ENCODE data around the gene CRAMP1.

Gene CRAMP1

GRCh38 chr16:1638757-1639156 lies 26.6 kb downstream of the CRAMP1 start:
- DNase-seq = no peak

DNA sequence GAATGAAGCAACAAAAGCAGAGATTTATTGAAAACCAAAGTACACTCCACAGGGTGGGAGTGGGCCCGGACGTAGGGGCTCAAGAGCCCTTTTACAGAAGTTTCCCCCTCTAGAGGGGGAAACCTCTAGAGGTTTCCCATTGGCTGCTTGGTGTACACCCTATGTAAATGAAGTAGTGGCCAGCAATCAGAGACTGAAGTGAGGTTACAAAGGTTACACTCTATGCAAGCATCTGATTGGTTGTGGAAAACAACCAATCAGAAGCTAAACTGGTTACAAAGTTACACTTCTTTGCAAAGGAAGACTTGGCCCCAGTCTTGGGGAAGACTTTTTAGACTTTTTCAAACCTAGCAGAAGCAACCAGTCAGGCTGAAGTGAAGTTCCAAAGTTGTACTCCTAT lies 27.1 kb downstream of the CRAMP1 start:
- no peak for DNase-seq

DNA sequence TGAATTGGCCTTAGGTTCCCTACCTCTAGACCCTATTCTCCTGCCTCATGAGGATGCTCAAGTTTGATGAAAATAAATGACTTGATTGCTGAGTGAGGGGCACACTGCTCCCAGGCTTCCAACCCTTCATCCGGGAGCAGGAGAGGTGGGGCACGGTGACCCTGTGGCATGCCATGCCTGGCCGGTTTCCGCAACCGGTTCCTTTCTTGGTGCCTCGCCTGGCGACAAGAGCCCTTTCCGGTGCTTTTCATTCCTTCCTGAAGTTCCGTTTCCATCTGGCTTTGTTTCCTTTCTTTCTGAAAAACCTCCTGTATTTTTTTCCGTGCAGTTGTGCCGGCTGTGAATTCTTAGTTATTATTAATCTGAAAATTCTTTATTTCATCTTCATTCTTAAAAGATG lies 27.7 kb downstream of the CRAMP1 start:
- DNase-seq = no peak

GRCh38 chr16:1640261-1640941 lies 28.2 kb downstream of the CRAMP1 start:
- DNase-seq = no peak

DNA sequence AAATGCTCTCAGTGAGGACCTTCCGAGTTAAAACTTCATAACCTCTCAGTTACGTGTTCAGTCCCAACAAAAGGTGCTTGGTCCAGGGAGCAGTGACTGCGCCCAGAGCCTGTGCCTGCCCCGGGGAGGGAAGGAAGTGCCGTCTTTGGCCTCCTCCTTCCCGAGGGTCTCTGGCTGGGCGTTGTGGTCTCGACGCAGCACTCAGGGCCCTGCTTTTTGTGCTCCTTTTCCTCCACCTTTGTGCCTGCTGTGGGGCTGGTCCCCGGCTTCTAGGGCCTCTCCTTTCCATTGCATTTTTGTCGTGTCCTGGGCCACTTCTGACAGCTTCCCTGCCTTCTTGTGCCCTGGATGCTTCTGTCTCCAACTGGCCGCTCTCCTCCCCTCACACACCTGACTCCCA lies 29.1 kb downstream of the CRAMP1 start:
- DNase-seq = no peak

DNA sequence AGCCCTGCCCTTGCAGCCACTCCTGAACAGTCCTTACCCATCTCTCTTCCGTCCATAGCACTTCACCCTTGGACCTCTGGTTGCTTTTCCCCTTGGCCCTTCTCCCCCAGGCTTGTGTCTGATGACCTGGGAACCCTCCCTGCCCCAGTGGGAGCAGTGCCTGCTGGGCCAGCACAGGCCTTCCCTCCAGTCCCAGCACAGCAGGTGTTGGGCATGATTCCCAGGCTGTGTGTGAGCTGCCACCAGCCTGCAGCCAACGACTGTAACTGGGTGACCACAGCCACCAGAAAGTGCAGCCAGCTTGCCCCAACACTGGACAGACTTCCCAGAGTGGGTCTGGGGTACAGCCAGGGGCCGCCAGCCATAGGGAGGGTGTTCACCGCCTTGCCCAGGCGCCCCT lies 30.0 kb downstream of the CRAMP1 start:
- DNase-seq = no peak

DNA sequence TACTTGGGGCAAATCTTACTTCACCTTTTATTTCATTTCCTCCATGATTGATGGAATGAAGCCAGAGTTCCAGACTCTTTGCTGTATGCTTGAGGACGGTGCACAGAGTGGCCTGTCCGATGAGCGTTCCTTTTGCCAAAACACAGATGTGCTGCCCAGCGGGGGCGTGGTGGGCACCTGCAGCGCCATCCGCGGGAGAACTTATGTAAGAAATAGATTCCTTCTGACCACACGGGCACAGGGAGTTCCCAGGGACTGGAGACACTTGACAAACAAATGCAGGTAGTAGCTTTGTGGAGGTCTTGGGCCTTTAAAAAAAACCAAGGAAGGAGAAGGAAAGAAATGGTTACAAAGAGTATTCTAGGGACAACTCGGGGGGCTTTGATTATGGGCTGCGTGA lies 30.6 kb downstream of the CRAMP1 start:
- DNase-seq = no peak

- DNase-seq = no peak
Observed at GRCh38 chr16:1643521-1643920, 31.4 kb downstream of the CRAMP1 start.

DNA sequence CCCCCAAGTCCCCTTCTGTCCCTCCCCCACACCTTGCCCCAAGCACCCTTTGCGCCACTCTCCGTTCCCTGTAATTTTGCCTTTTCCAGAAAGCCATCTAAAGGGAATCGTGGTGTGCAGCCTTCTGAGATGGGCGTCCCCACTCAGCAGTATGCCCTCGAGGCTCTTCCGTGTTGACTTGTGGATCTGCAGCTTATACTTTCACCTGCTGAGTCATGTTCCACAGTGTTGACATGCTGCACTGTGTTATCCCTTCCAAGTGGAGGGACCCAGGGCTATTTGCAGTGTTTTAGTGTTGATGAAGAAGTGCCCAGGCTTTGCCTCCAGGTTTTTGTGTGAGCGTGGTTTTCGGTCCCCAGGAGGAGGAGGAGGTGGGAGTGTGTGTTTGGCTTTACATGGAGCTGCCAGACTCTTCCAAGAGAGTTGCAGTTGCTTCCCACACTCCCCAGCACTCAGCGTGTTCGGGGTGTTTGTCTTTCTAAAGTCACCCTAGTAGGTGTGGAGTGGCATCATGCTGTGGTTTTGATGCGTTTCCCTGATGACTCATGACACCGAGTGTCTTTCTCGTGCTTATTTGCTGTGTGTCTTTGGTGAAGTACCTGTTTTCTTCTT lies 33.9 kb downstream of the CRAMP1 start:
- DNase-seq = peak; percentile 9

DNA sequence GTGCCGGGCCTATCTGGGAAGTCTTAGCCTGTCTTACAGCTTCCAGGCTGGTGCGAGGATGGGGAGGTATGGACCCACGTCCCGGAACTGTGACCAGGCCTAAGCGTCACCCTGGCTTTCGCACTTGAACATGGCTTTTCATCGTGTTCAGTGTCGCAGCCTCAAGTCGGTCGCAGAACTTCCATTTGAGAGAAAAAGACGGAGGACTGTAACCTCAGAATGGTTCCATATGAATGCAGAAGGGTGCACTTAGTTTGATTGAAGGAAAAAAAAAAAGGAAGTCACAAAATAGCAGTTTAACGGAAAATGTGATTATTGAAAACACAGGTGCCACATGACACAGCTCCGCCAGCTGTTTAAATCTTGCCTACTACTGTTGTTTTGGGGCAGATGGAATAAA lies 35.7 kb downstream of the CRAMP1 start:
- DNase-seq = no peak

- no peak for DNase-seq
Observed at GRCh38 chr16:1650131-1650530, 38.0 kb downstream of the CRAMP1 start.

- DNase-seq = no peak
Observed at GRCh38 chr16:1651094-1651973, 39.2 kb downstream of the CRAMP1 start.

DNA sequence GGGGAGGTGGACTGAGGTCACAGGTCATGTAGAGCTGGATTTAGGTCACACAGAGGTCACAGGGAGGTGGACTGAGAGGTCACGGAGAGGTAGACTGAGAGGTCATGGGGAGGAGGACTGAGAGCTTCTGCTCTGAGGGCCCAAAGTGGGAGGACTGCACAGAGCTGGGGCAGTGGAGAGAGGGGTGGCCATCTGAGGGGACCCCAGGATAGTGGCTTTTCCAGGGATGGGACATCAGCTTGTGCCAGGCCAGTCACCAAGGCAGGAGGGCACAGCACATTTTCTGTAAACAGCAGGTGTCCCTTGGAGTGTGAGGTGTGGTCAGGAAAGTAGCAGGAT lies 39.8 kb downstream of the CRAMP1 start:
- no peak for DNase-seq

DNA sequence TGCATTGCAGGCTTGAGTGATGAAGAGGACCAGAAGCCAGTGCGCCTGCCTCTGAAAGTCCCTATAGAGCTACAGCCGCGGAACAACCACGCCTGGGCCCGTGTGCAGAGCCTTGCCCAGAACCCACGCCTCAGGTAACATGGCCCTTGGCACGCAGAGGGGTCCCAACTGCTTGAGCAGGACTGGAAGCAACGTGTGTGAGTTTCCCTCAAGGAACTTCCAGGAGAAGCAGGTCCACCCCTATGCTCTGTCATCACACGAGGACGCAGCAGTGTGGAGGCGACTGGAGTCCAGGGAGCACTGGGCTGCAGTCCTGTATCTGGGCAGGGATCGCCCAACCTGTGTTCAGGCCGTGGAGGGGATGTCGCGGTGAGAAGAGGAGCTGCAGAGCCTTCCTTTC lies 40.9 kb downstream of the CRAMP1 start:
- DNase-seq = no peak

DNA sequence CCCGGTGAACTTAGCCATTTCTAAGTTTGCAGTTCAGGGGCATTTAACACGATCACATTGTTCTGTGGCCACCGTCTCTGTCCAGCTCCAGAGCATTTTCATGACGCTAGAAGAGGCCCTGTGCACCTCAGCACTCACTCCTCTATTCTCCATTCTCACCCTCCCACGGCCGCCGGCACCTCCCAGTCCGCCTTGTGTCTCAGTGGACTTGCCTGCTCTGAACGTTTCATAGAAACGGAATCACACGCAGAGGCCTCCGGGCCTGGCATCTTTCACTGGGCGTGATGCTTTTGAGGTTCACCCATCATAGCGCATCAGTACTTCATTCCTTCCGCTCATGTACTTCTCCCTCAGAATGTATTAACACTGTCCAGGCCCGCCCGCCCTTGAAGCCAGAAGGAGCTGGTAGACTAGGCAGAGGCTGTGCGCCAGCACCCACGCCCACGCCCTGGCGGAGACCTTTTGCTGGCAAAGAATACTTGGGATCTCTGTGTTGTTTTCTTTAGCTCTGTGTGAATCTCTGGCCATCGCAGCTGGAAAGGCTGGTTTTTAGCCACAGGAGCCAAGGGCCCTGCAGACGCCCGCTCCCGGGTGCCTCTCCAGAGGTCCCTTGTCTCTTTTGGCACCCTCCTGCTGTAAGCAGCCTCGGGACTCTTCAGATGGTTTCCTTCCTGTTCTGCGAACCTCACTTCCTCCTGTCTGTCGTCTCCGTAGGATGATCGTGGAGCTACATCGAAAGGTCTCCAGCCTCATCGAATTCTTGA lies 42.5 kb downstream of the CRAMP1 start:
- no peak for DNase-seq

DNA sequence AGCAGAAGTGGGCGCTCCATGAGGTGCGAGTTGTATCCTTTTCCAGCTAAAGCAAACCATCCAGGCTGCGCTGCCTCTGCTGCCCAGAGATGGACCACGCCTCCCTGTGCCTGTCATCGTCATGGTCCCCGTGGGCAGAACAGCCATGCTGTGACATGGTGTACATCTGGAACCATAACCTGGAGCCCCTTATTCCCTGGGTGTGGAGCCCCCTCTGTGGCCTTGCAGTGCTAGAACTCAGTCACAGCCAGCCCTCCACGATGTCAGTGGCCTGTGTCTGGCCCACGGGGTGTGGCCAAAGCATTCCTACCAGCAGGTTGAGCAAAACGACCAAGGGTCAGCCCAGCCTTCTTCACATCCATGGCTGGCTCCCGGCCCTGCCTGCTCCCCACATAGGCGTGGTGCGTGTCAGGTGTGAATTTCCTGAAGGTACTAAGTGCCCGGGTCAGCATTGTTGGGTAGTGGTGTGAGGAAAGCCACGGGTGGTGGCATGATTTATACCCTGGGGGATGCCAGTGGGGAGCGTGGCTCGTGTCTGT lies 43.2 kb downstream of the CRAMP1 start:
- no peak for DNase-seq

DNA sequence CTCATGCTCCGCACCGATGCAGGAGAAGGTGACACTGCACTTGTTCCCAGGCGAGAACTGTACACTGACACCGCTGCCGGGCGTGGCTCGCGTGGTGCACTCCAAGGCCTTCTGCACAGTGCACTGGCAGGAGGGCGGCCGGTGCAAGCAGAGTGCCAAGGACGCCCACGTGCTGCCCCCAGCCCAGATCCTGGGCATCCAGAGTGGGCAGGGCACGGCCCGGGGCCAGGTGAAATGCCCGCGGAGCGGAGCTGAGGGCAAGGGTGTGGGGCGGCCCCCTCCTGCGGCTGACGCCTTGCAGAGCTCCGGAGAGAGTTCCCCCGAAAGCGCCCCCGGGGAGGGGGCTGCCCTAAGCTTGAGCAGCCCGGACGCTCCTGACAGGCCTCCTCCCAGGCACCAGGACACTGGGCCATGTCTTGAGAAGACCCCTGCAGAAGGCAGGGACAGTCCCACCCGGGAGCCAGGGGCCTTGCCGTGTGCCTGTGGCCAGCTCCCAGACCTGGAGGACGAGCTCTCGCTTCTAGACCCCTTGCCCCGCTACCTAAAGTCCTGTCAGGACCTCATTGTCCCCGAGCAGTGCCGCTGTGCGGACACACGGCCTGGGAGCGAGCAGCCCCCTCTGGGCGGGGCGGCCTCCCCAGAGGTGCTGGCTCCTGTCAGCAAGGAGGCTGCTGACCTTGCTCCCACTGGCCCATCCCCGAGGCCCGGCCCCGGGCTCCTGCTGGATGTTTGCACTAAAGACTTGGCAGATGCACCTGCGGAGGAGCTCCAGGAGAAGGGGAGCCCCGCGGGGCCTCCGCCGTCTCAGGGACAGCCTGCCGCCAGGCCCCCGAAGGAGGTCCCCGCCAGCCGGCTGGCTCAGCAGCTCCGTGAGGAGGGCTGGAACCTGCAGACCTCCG lies 44.0 kb downstream of the CRAMP1 start:
- DNase-seq = no peak

- no peak for DNase-seq
Observed at GRCh38 chr16:1656808-1657617, 44.9 kb downstream of the CRAMP1 start.

- DNase-seq = no peak
Observed at GRCh38 chr16:1657841-1658240, 45.7 kb downstream of the CRAMP1 start.

GRCh38 chr16:1659031-1659430 lies 46.9 kb downstream of the CRAMP1 start:
- DNase-seq = no peak

GRCh38 chr16:1661826-1662225 lies 49.7 kb downstream of the CRAMP1 start:
- DNase-seq = no peak

Measured in stimulated activated CD4-positive, alpha-beta T cell treated with anti-CD3 and anti-CD28 coated beads, Interleukin-12 subunit alpha, Interleukin-12 subunit beta, amount 100 ng/mL, for 4 hours (primary cell).